ENCODE measurements around the gene CCDC6. TPM values are rescaled to one million over a fixed set of nuclear protein-coding genes. Genes with fewer than 3 reads are reported as not detected.
"Not testable (repeated sequence)": the region's sequence is repeated elsewhere in the genome, so short reads cannot be mapped to it uniquely, and the experiment has no call there.

Gene CCDC6
- total RNA-seq, 1 donor from 2014 or later, result 31.0 TPM

GRCh38 chr10:59881640-59882039, 24.7 kb downstream of the CCDC6 start:
- no peak for DNase-seq (ENCODE audit: extremely low read depth, low read depth, low spot score)

GRCh38 chr10:59880971-59881510, 25.3 kb downstream of the CCDC6 start:
- no peak for DNase-seq (ENCODE audit: extremely low read depth, low read depth, low spot score)

GRCh38 chr10:59880019-59880717, 26.2 kb downstream of the CCDC6 start:
- no peak for DNase-seq (ENCODE audit: extremely low read depth, low read depth, low spot score)

- no peak for DNase-seq (ENCODE audit: extremely low read depth, low read depth, low spot score)
These were observed 26.9 kb downstream of the CCDC6 start for GRCh38 chr10:59879363-59879913.

GRCh38 chr10:59878915-59879314, 27.4 kb downstream of the CCDC6 start:
- no peak for DNase-seq (ENCODE audit: extremely low read depth, low read depth, low spot score)

- no peak for DNase-seq (ENCODE audit: extremely low read depth, low read depth, low spot score)
These were observed 28.1 kb downstream of the CCDC6 start for GRCh38 chr10:59878289-59878688.

- no peak for DNase-seq (ENCODE audit: extremely low read depth, low read depth, low spot score)
These were observed 29.1 kb downstream of the CCDC6 start for GRCh38 chr10:59877191-59877671.

- DNase-seq (ENCODE audit: extremely low read depth, low read depth, low spot score), result no peak
These were observed 29.7 kb downstream of the CCDC6 start for GRCh38 chr10:59876695-59877094.

GRCh38 chr10:59876208-59876607, 30.1 kb downstream of the CCDC6 start:
- not testable (repeated sequence) for DNase-seq (ENCODE audit: extremely low read depth, low read depth, low spot score)

GRCh38 chr10:59873896-59874295, 32.5 kb downstream of the CCDC6 start:
- no peak for DNase-seq (ENCODE audit: extremely low read depth, low read depth, low spot score)

GRCh38 chr10:59872892-59873463, 33.4 kb downstream of the CCDC6 start:
- DNase-seq (ENCODE audit: extremely low read depth, low read depth, low spot score), result peak; percentile 5

- DNase-seq (ENCODE audit: extremely low read depth, low read depth, low spot score), result no peak
These were observed 36.2 kb downstream of the CCDC6 start for GRCh38 chr10:59870152-59870551.

- DNase-seq (ENCODE audit: extremely low read depth, low read depth, low spot score), result no peak
These were observed 36.8 kb downstream of the CCDC6 start for GRCh38 chr10:59869594-59869940.

GRCh38 chr10:59868696-59869593, 37.4 kb downstream of the CCDC6 start:
- DNase-seq (ENCODE audit: extremely low read depth, low read depth, low spot score), result no peak

- no peak for DNase-seq (ENCODE audit: extremely low read depth, low read depth, low spot score)
These were observed 38.8 kb downstream of the CCDC6 start for GRCh38 chr10:59867590-59867989.

GRCh38 chr10:59865101-59865500, 41.3 kb downstream of the CCDC6 start:
- no peak for DNase-seq (ENCODE audit: extremely low read depth, low read depth, low spot score)

GRCh38 chr10:59864141-59864962, 42.0 kb downstream of the CCDC6 start:
- no peak for DNase-seq (ENCODE audit: extremely low read depth, low read depth, low spot score)

GRCh38 chr10:59859570-59859969, 46.8 kb downstream of the CCDC6 start:
- DNase-seq (ENCODE audit: extremely low read depth, low read depth, low spot score), result no peak

GRCh38 chr10:59857921-59858320, 48.4 kb downstream of the CCDC6 start:
- no peak for DNase-seq (ENCODE audit: extremely low read depth, low read depth, low spot score)

GRCh38 chr10:59857049-59857448, 49.3 kb downstream of the CCDC6 start:
- no peak for DNase-seq (ENCODE audit: extremely low read depth, low read depth, low spot score)

Data from glomerular endothelial cell (primary cell).